KOPT-K1 (cell line): ENCODE results near the gene ABCA3.

Source experiments
- H3K27ac ChIP-seq: fragments of 200-600 bp; sonication (generic); 2 replicates; pipeline ENCODE4 v1.5.1; 2016; ENCODE audit warnings: antibody characterized with exemption, mild to moderate bottlenecking, low read depth, low read length; ENCODE audit not compliant: poor library complexity, severe bottlenecking
- H3K36me3 ChIP-seq: fragments of 200-600 bp; sonication (generic); 2 replicates; pipeline ENCODE4 v1.5.1; 2017; ENCODE audit warnings: antibody characterized with exemption, mild to moderate bottlenecking, low read length, moderate library complexity; ENCODE audit not compliant: insufficient read depth
- H3K9me3 ChIP-seq: fragments of 200-600 bp; sonication (generic); 2 replicates; pipeline ENCODE4 v1.5.1; 2017; ENCODE audit warnings: antibody characterized with exemption, low read length, mild to moderate bottlenecking; ENCODE audit not compliant: insufficient read depth, poor library complexity, severe bottlenecking

The ABCA3 gene

GRCh38 chr16:2299121-2299914 lies 41.2 kb downstream of the ABCA3 start:
- H3K27ac ChIP-seq: no peak overlapping the region
- no peaks in the 10 kb centered on the region for H3K36me3 ChIP-seq
- H3K9me3 ChIP-seq: no peaks in the 10 kb centered on the region

GRCh38 chr16:2298621-2299020 lies 41.9 kb downstream of the ABCA3 start:
- Histone ChIP-seq H3K9me3 (no peaks in the 10 kb centered on the region), H3K27ac (no peak overlapping the region), H3K36me3 (no peaks in the 10 kb centered on the region)

- Histone ChIP-seq H3K27ac (no peak overlapping the region), H3K9me3 (no peaks in the 10 kb centered on the region), H3K36me3 (no peaks in the 10 kb centered on the region)
Observed at GRCh38 chr16:2297506-2297860, 43.0 kb downstream of the ABCA3 start.

GRCh38 chr16:2296661-2297505 lies 43.6 kb downstream of the ABCA3 start:
- no peaks in the 10 kb centered on the region for H3K9me3 ChIP-seq
- H3K36me3 ChIP-seq: no peaks in the 10 kb centered on the region
- H3K27ac ChIP-seq: no peak overlapping the region

DNA sequence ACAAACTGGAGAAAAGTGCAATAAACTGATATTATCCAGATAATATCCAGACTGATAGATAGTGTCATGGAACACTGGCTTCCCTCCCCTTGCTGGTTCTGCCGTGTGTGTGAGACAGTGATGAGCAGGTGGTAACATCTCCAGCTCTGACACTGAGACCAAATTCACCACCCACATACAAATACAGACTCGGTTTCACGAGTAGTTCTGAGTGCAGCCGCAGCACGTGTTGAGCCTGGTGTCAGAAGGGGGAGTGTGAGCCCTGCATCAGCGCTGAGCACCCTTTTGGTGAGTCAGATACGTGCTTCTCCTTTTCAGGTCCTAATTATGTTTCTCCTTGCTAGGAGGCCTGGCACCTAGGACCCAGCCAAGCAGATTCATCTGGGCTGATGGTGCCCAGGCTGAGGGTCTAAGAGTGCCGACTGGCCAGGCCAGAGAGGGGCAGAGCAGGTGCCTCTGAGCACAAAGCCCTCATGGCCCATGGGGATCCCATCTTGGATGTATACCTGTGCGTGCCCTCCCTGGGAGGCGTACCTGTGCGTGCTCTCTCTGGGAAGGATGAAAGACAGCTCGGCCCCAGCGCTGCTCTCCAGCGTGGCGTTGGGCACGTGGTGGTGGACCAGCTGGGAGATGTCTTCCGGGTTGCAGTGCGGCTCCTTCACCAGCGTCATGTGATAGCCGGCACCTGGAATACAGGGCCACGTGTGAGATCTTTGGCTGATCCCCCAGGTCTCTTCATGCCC lies 45.3 kb downstream of the ABCA3 start:
- Histone ChIP-seq H3K9me3 (no peaks in the 10 kb centered on the region), H3K36me3 (no peaks in the 10 kb centered on the region), H3K27ac (no peak overlapping the region)

- H3K27ac ChIP-seq: no peak overlapping the region
- no peaks in the 10 kb centered on the region for H3K9me3 ChIP-seq
- H3K36me3 ChIP-seq: no peaks in the 10 kb centered on the region
Observed at GRCh38 chr16:2292221-2292620, 48.3 kb downstream of the ABCA3 start.

- Histone ChIP-seq H3K9me3 (no peaks in the 10 kb centered on the region), H3K27ac (no peak overlapping the region), H3K36me3 (no peaks in the 10 kb centered on the region)
Observed at GRCh38 chr16:2289282-2289681, 51.2 kb downstream of the ABCA3 start.

DNA sequence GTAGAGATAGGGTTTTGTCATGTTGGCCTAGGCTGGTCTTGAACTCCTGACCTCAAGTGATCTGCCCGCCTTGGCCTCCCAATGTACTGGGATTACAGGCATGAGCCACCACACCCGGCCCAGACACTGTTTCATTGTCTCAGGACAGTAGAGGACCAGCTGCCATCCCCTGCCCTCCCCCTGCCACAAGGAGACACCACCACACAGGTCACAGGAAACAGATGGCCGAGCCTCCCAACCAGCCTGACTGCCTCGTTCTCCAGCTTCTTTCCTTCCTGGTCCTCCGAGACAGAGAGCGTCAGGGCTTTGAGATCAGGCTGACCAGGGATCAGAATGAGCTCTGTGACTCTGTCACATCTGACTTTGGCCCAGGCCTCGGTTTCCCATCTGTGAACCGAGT lies 51.8 kb downstream of the ABCA3 start:
- no peak overlapping the region for H3K27ac ChIP-seq
- no peaks in the 10 kb centered on the region for H3K9me3 ChIP-seq
- H3K36me3 ChIP-seq: no peaks in the 10 kb centered on the region

- Histone ChIP-seq H3K27ac (no peak overlapping the region), H3K9me3 (no peaks in the 10 kb centered on the region), H3K36me3 (no peaks in the 10 kb centered on the region)
Observed at GRCh38 chr16:2287916-2288547, 52.5 kb downstream of the ABCA3 start.

GRCh38 chr16:2286550-2286949 lies 54.0 kb downstream of the ABCA3 start:
- Histone ChIP-seq H3K27ac (no peak overlapping the region), H3K36me3 (no peaks in the 10 kb centered on the region), H3K9me3 (no peaks in the 10 kb centered on the region)

- Histone ChIP-seq H3K9me3 (no peaks in the 10 kb centered on the region), H3K27ac (no peak overlapping the region), H3K36me3 (no peaks in the 10 kb centered on the region)
Observed at GRCh38 chr16:2285731-2286191, 54.8 kb downstream of the ABCA3 start.

DNA sequence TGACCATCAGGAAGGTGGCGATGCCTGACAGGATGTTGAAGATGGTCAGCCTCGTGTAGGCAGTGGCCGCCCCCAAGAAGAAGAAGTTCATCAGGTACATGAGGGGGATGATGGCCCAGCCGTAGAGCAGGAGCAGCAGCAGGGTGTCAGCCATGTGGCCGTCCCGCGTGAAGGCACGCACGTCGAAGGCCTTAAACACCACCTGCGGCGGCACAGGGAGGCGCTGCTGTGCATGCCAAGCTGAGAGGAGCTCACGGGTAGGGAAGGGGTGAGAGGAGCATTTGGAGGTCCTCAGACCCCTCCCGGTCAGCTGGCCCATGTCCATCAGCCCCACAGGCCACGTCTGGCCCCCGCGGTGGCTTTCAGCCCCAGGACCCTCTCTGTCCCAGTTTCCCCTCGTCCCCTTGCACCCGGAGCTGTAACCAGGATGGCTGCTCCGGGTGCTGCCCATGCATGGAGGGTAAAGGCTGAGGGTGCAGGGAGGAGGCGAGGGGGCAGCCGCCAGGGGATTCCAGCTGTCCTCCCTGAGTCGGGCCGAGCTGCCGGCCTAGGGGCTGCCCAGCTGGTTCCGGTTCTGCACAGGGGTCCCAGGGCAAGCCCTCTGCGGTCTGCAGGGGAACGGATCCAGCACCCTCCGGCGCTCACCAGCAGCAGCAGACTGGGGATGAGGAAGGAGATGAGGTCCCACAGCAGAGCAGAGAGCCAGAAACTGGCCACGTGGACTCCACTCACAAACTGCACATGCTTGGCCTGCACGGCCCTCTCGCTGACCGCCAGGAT lies 55.5 kb downstream of the ABCA3 start:
- H3K36me3 ChIP-seq: no peaks in the 10 kb centered on the region
- H3K9me3 ChIP-seq: no peaks in the 10 kb centered on the region
- H3K27ac ChIP-seq: no peak overlapping the region

DNA sequence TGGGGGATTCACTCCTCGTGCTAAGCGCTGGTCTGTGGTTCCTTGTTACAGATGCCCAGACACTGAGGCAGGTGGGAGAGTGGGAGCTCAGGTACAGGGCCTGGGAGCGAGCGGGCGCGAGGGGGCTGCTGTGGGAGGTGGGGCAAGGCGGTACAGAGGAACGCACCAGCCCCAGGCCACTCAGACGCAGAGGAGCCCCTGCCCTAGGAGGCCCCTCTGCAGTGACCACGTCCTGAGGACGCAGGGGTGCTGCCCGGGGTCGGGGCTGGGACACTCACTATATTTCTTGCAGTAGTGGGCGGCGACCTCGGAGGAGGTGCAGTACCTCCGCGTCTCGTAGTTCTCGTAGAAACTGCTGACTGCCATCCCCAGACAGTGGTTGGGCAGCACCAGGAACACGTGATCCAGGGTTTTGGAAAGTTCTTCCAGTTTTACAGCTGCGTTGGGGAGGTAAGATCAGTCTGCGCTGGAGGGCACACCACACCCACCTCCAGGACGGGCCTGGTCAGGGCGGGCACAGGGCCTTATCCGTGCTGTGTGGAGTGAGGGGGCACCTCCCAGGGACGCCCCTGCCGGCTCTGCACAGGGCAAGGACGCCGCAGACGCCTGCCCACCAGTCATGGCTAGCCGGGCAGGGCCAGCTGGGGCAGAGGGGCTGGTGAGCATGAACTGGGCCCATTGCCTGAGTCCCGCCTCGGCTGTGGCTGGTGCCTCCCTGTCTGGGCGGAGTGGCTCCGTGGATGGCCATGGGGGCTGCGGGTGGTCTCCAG lies 56.3 kb downstream of the ABCA3 start:
- H3K36me3 ChIP-seq: no peaks in the 10 kb centered on the region

More for the DNA sequence above, 56.3 kb downstream of the ABCA3 start:
- H3K27ac ChIP-seq: no peak overlapping the region
- H3K9me3 ChIP-seq: no peaks in the 10 kb centered on the region
